Adrenal gland (tissue), 12 donors: Measurements from ENCODE around the gene ARHGAP6. TPM values are rescaled to one million over a fixed set of nuclear protein-coding genes. Genes with fewer than 3 reads are reported as not detected.

ENCODE experiments used
- DNase-seq, 7 donors: peaks; one replicate each; pipeline ENCODE4 v3.0.0-alpha.2; 2019 to 2020
- H3K27ac ChIP-seq, 5 donors: fragments of 200-600 bp; sonication (generic) in 4 of 5; 1 replicate in 3 of 5; 2 replicates in 2 of 5; pipeline versions ENCODE4 v1.5.1 to v1.8.0; 2016 to 2020; ENCODE audit warnings: mild to moderate bottlenecking in 1 of 5
- H3K27me3 ChIP-seq: fragments of 200-600 bp; 2 replicates; pipeline ENCODE4 v1.8.0; 2021
- H3K36me3 ChIP-seq, 2 donors: fragments of 200-600 bp; replicated peaks in 1 of 2; 1 replicate in 1 of 2; 2 replicates in 1 of 2; pipeline versions ENCODE4 v1.5.1 to v1.8.0; 2018 to 2022
- H3K4me1 ChIP-seq, 2 donors: fragments of 200-600 bp; replicated peaks in 1 of 2; 1 replicate in 1 of 2; 2 replicates in 1 of 2; pipeline versions ENCODE4 v1.5.1 to v1.8.0; 2018 to 2021
- H3K4me3 ChIP-seq, 4 donors: fragments of 200-600 bp; sonication (generic) in 3 of 4; one replicate each; pipeline ENCODE4 v1.5.1; 2016 to 2018
- H3K9me3 ChIP-seq, 3 donors: fragments of 200-600 bp; sonication (generic) in 1 of 3; replicated peaks in 1 of 3; 1 replicate in 2 of 3; 2 replicates in 1 of 3; pipeline versions ENCODE4 v1.5.1 to v1.8.0; 2016 to 2021
- CTCF ChIP-seq, 6 experiments: fragments of 450-650 bp in 4 of 6; fragments of 200-600 bp in 2 of 6; sonication (generic) in 1 of 6; IDR thresholded peaks; 1 replicate in 5 of 6; 2 replicates in 1 of 6; pipeline versions ENCODE4 v1.5.1 to v1.8.0; 2016 to 2021; ENCODE audit warnings: antibody characterized with exemption in 6 of 6, mild to moderate bottlenecking in 2 of 6, moderate library complexity in 1 of 6
- POLR2A ChIP-seq, 2 donors: fragments of 450-650 bp; IDR thresholded peaks; one replicate each; pipeline ENCODE4 v1.6.1; 2017; ENCODE audit warnings: antibody characterized with exemption in 2 of 2, mild to moderate bottlenecking in 2 of 2, moderate library complexity in 1 of 2
- WGBS, 4 donors: extraction: QIAGEN DNeasy Blood & Tissue Kit in 2 of 4; methylation state at CpG; one replicate each; pipeline versions ENCODE4 v1.1.5 to v1.1.7; 2013 to 2017; 5-methylcytosine and 5-hydroxymethylcytosine counted together
- intact Hi-C, 2 donors: fragments of 100-400 bp; cut with DNase I; formaldehyde crosslinking; loops; one replicate each; pipeline versions ENCODE4 v1.14.1 to v1.15.0; 2022 to 2023
- polyA plus RNA-seq, 3 donors: library from polyadenylated mRNA; stranded (reverse); fragments of 200-250 nt in 2 of 3; fragments of 350-450 nt in 1 of 3; fragmentation: Illumina TruSeq in 1 of 3; extraction: RNeasy Lipid Tissue Mini Kit (QIAGEN cat#74804) in 1 of 3; gene quantifications; one replicate each; pipeline ENCODE4 v1.2.3, GENCODE V29; 2013 to 2014
- total RNA-seq, 9 donors: library from RNA; depleted of rRNA in 4 of 9; stranded (reverse); fragments of >200 nt in 4 of 9; fragments of 120-200 nt in 1 of 9; fragmentation: NEBNext Ultra II Directional in 1 of 9; extraction: Animal tissue kit (Norgen Biotek cat#: 25700) in 1 of 9; gene quantifications; one replicate each; pipeline versions ENCODE4 v1.1.0 to v1.2.4, GENCODE V29; 2013 to 2023
- donor health status: healthy with polysubstance abuse.
- donor health status: Bipolar disorder and iron deficiency.
- donor health status: DM: yes; HTN: yes; CAD: no.
- donor health status: DM: no; HTN: no; CAD: no.
- donor health status: DM: no; HTN: no; CAD: no.
- donor health status: DM: yes; HTN: yes; CAD: no.

Gene ARHGAP6
- total and polyA plus RNA-seq, 12 donors: 0.78 to 4.2 (median 2.7) TPM

GRCh38 chrX:11445540-11445939 lies 220.2 kb downstream of the ARHGAP6 start:
- no peaks in the 10 kb centered on the region for H3K9me3 ChIP-seq
- peaks cover 3% of the 10 kb centered on the region for H3K27me3 ChIP-seq
- H3K4me3 ChIP-seq: no peak overlapping the region
- no peak for TF ChIP-seq CTCF (IDR thresholded peaks at IDR 0.05)
- no peak for TF ChIP-seq POLR2A (IDR thresholded peaks at IDR 0.05)
- no peak for DNase-seq
- H3K36me3 ChIP-seq: no peaks in the 10 kb centered on the region
- no peak overlapping the region for H3K27ac ChIP-seq
- intact Hi-C loops: no loop called here
- 40 to 68% (median 52%) methylated on average over 1 to 2 of the region's 2 CpGs; no CpG with 5 or more reads in 1 of the 4 donors for WGBS, 4 donors
- H3K4me1 ChIP-seq: no peaks in the 10 kb centered on the region

- 41 to 96% (median 64%) methylated on average over 3 of the region's 3 CpGs for WGBS, 4 donors
- H3K4me1 ChIP-seq: no peaks in the 10 kb centered on the region
- H3K27me3 ChIP-seq: no peaks in the 10 kb centered on the region
- no peak overlapping the region for H3K4me3 ChIP-seq
- no peak overlapping the region for H3K27ac ChIP-seq
- intact Hi-C loops: no loop called here
- no peaks in the 10 kb centered on the region for H3K36me3 ChIP-seq
- no peaks in the 10 kb centered on the region for H3K9me3 ChIP-seq
- no peak for DNase-seq
- TF ChIP-seq CTCF (IDR thresholded peaks at IDR 0.05): no peak
- TF ChIP-seq POLR2A (IDR thresholded peaks at IDR 0.05): no peak
Observed at GRCh38 chrX:11444052-11444451, 221.7 kb downstream of the ARHGAP6 start.

- TF ChIP-seq CTCF (IDR thresholded peaks at IDR 0.05): no peak
- no peak for TF ChIP-seq POLR2A (IDR thresholded peaks at IDR 0.05)
- no peaks in the 10 kb centered on the region for H3K9me3 ChIP-seq
- no peak overlapping the region for H3K4me3 ChIP-seq
- no peak overlapping the region for H3K27ac ChIP-seq
- H3K27me3 ChIP-seq: no peaks in the 10 kb centered on the region
- intact Hi-C loops: no loop called here
- 45 to 60% (median 49%) methylated on average over 2 of the region's 2 CpGs for WGBS, 4 donors
- no peaks in the 10 kb centered on the region for H3K36me3 ChIP-seq
- no peaks in the 10 kb centered on the region for H3K4me1 ChIP-seq
- DNase-seq: no peak
Observed at GRCh38 chrX:11439846-11440245, 225.9 kb downstream of the ARHGAP6 start.

GRCh38 chrX:11438767-11439166 lies 227.0 kb downstream of the ARHGAP6 start:
- no peaks in the 10 kb centered on the region for H3K27me3 ChIP-seq
- WGBS, 4 donors: 37 to 47% (median 43%) methylated on average over 4 of the region's 4 CpGs
- no peak overlapping the region for H3K4me3 ChIP-seq
- TF ChIP-seq POLR2A (IDR thresholded peaks at IDR 0.05) (no peak), CTCF (IDR thresholded peaks at IDR 0.05) (no peak)
- no peak overlapping the region for H3K27ac ChIP-seq
- H3K9me3 ChIP-seq: no peaks in the 10 kb centered on the region
- intact Hi-C loops: no loop called here
- no peaks in the 10 kb centered on the region for H3K36me3 ChIP-seq
- no peak for DNase-seq
- H3K4me1 ChIP-seq: no peaks in the 10 kb centered on the region
